SIG-M5 treated with dmso at 0.1 percent for 504 hours (cell line): ENCODE results near the gene MAB21L4.

Experiments used
- DNase-seq: peaks from one replicate; lab custom pipeline; 2025; ENCODE audit not compliant: unreplicated experiment; lab: John Stamatoyannopoulos, UW

The MAB21L4 gene

DNA sequence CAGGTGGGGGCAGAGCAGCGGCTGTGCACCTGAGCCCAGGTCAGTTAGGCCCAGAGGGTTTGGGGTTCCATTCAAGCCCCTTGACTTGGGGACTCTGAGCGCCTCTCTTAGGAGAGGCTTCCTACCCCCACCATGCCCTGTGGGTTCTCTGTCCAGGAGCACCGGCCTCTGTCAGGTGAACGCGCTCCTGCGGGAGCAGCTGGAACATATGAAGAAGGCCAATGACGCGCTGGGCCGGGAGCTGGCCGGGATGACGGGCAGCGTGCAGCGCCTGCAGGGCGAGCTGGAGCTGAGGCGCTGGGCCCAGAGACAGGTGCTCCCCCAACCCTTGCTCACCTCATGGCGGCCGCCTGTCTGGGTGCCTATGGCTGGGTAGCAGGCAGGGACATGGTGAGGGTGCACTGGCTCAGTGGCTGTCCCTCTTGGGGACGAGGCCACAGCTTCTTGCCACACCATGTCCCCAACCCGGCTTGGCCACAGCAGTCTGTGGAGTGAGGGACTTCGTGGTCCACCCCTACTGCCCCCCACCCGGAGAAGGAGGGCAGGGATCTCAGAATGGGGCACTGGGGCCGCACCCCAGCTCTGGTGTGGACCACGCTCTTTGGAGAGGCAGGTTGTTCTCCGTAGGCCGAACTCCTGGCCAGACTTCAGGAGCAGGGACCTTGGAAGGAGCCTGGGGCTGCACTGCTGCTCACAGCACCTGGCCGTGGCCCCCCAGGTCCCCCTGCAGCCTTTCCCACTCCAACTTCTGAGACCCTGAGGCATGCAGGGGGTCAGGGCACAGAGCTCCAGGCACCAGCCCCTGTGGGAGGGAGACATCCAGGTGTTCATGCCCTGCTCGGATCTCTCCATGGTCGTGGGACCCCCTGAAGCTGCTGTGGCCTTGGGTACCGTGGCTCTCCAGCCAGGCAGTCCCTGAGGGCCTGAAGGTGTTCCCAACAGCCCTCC, 29.9 kb upstream of the MAB21L4 start:
- no peak for DNase-seq

DNA sequence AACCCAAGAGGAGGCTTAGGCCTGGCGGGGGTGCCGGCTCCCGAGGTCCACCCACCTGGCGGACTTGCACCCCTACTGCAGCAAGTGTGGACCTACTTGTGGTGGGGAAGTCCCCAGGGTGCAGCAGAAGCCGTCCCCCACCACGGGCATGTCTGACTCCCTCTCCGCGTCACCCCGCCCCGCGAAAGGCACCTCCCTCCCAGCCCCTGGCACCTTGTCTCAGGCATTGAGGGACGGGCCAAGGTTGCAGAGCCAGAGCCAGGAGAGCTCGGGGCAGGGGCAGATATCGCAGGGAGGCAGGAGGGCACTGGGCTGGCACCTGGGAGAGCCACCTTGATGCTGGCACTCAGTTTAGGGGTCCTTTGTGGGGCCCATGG, 29.2 kb upstream of the MAB21L4 start:
- no peak for DNase-seq

DNA sequence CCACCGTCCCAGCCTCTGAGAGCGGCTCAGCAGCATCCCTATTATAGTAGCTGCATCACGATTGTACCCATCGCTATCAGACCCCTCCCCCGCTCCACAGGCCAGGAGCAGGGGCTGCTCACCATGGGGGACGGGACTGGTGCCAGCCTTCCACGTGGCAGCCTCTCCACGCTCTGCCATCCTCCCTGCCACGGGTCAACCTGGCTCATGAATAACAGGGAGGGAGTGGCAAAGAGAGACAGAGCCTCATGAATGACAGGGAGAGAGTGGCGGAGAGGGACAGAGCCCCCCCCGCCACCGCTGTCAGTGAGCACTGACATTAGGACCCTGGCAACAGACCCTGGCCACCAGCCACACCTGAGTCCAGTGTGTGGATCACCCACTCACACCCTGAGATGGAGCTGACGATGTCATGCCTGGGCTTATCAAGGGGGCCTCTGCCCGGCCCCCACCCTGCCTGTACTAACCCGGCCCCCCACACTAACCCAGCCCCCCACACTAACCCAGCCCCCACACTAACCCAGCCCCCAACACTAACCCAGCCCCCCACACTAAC, 27.1 kb upstream of the MAB21L4 start:
- no peak for DNase-seq

DNA sequence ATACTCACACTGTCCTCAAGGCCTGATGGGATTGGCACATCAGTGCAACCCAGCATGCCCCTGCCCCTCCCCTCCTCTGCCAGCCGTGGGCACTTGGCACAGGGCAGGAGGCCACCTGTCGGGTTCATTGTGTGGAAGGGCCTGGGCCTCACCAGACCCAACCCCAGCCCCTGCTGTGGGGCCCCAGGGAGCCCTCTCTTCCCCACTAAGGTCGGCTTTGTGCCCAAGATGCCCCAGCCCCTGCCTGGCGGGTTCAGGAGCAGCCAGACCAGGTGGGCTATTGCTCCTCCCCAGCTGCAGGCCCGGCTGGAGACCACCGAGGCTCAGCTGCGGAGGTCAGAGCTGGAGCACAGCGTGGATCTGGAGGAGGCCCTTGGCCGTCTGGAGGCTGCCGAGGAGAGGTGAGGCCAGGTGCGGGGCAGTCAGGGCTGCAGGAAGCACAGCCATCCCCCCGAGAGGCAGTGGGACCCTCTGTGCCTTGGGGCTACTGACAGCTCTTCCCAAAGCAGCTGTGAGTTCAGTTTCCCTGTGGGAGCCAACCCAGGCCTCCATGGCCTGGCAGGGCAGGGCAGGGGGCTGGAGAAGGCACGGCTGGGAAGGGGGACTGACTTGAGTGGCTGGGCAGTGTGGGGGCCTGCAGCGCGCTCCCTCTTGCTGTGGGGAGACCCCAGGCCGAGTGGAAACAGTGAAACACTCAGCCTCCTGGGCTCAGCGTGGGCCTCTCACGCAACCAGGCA, 26.5 kb upstream of the MAB21L4 start:
- no peak for DNase-seq

DNA sequence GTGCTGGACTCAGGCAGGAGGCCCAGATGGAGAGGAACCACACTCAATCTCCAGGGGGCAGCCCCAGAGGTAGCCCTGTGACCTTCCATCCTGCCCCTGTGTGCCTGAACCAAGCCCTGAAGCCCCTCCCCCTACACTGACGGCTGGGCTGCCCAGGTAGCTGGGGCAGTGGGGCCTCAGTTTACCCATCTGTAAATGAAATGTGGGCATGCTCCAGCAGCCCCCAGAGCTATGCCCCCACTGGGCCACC, 26.0 kb upstream of the MAB21L4 start:
- no peak for DNase-seq

DNA sequence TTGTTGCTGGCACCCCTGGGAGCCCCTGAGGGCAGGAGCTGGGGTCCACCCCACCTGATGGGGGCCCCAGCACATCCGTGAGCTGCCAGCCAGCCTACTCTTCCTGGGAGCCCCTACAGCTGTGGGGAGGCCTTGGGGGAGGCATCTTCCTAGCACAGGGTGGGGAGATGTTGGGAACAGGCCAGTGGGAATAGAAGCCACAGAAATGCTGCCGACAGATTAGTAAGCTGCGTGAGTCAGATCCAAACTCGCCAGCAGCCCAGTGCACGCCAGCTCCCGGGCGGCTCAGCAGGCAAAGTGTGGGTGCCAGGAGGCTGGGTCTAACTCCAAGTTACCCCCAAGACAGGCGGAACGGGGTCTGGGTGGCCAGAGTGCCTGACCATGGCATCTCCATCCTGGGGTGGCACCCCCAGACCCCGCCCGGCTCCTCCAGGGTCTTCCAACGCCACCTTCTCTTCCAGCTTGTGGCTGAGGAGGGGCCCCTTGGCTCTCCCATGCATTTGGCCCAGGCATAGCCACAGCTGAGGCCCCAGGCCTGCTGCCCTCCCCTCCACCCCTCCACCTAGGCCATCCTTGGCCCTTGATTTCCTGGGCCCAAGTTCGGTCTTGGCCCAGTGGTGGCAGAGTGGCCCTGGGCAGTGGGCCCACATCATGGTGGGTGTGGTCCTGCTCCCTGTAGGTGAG, 25.5 kb upstream of the MAB21L4 start:
- no peak for DNase-seq

DNA sequence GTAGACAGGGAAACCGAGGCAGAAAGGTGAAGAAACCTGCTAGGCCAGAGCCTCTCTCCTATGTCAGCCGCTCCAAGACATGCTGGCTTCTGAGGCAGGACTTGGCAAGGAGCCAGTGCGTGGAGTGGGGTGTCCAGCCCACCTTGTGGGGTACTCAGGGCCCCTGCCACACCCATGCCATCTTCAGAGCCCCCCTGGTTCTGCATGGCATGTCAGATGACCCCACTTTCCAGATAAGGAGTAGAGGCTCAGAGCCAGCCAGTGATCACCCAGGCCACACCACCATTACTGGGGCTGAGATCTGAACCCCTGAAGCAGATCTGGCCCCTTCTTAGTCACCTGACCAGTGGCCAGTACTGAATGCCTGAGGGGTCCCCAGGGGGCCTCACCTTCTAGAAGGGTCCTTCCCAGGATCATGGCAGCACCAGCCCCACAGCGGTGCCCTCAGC, 24.9 kb upstream of the MAB21L4 start:
- DNase-seq, result no peak

DNA sequence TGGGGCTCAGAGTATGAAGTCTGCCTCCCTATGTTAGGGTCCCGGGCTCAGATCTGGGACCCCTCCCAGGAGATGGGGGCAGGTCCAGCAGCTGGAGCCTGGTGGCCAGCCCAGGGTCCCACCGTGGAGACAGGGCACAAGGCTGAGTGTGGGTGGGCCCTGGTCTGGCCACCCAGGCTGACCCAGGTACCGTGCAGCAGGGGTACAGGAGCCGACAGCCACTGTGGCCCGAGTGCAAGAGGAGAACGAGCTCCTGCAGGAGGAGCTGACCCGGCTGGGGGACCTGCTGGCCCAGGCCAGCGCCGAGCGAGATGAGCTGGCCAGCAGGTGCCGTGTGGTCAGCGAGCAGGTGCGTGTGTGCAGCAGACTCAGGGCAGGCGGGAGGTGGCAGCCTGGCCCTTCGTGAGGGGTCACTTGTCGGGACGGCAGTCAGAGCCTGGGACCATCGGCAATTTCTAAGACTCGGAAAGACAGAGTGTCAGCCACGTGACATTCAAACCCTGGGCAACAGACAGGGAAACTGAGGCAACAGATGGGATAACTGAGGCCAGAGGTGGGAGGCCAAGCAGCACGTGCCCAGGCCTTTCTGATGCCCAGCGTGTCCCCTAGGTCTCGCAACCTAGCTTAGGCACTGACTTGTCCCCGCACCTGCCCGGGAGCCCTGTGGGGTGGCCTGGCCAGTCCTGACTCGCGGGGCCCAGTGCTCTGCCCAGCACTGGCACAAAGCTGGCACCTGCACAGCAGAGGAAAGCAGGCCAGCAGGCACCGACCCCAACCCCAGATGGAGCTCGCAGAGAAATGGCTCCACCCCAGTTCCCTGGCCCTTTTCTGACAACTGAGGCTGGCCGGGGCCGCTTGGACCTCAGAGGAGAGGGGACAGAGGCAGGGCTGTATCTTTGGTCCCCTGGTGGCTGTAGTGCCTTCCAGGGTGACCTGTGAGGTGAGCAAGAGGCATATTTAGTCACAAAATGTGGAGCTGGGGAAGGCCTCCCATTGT, 24.1 kb upstream of the MAB21L4 start:
- no peak for DNase-seq

DNA sequence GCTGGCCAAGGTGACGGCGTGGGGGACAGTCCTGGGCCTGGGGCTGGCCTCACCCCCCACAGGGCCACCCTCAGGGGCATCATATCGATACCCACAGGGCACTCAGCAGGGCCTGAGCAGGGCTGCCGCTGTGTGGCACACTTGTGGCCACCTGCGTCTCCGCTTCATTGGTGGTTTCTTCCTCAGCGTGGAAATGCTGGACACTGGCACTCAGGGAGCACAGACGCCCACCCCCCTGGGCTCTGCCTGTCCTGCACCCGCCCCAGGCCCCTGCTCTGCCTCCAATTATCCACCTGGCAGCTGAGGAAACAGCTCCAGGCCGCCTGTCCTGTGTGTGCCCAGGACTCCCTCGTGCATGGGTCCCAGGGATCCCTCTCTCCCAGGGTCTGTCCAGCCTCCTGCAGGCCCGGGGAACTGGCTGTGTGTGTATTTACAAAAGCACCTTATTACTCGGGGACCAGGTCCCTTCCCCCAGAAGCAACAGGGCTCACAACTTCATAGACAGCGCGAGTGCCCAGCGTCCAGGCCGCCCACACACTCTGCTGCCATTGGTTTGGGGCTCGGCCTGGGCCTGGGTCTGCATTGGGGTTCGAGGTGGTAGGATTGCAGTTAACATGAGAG, 23.3 kb upstream of the MAB21L4 start:
- DNase-seq, result no peak

DNA sequence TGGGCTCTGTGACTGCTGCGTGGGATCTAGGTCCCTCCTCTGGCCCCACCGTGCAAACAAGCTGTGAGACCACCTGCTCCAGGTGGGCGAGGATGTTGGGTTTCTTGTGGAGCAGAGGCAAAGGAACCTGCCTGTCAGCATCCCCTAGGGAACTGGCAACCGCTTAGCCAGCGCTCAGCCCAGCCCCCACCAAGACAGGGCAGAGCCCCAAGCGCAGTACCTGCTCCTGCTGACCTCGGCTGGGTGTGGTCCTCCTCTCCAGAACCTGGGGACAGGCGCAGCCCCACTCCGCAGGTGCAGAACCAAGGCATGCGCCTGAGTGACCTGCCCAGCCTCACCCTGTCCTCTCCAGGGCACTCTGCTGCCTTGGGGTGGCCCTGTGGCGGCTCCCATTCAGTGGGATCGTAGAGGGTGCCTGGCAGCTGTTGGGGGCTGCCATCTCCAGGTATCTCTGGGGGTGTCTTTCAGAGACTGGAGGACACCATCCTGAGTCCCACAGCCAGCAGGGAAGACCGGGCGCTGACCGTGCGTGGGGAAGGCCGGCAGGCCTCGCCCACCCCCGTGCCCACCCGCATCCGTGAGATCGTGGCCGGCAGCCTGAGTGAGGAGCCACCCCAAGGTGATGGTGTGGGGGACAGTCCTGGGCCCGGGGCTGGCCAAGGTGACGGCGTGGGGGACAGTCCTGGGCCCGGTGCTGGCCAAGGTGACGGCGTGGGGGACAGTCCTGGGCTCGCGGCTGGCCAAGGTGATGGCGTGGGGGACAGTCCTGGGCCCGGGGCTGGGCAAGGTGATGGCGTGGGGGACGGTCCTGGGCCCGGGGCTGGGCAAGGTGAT, 22.5 kb upstream of the MAB21L4 start:
- no peak for DNase-seq

DNA sequence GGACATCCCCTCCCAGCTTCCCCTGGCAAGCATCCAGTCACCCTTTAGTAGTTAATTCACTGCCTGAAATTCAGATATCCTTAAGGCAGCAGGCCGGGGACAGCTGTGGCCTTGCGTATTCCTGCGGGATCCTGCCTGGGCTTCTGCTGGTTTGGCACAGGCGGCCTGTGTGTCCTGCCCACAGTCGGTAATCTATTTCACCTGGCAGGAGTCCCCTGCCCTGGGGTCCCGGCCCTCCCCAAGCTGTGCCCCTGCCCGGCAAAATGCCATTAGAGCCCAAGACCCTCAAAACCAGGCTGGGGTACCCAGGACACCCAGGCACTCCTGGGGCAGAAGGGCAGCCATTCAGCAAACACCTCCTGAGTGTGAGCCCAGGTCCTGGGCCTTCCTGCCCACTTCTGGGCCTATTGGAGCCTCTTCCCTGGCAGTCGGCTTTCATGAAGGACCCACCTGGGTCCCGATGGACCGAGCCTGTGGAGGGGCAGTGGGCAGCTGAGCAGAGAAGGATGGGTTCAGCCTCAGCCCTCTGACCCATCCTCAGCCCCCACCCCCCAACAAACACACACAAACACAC, 21.8 kb upstream of the MAB21L4 start:
- DNase-seq, result no peak

DNA sequence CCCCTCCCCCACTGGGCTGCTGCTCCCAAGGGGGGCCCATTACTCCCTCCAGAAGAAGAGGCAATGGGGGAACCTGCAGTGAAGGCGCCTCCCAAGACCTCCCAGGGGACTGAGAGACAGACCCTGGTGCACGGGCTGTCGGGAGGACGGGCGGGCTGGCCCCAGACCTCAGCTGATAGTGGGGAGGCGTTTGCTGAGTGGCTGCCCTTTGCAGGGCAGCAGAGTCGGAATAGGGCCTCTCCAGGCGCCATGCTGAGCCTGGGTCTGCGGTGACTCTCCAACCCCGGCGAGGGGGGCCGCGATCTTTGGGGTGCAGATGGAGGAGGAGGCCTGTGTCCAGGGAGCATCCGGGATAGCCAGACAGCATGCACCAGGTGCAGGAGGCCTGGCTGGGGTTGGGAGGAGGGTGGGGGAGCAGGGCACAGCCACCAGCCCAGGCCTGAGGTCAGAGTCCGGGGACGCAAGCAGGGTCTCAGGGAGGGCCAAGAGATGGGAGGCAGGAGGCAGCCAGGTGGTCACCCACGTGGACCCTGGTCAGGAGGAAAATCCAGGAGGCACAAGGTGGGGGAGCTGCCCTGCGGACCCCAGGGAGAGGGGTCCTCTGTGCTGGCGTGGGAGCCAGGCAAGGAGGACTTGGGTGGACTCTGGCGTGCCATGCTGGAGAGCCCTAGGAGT, 21.2 kb upstream of the MAB21L4 start:
- no peak for DNase-seq

DNA sequence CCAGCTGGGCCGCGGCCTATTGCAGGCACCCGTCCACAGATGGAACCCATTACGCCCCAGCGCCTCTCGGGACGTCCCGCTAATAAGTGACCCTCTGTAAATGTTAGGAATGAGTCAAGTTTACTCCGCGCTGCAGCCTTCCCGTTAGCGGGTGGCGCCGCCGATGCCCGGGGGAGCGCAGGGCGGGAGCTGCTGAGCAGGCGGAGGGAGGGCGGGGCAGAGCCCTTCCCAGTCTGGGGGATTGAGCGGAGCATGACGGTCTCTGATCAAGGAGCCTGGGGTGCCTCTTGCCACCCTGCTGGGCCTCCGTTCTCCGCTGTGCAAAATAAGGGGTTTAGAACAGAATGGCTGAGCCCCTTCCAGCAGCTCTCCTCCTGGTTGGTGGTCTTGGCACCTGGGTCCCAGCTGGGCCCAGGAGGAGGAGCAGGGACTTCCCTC, 20.6 kb upstream of the MAB21L4 start:
- DNase-seq, result no peak

DNA sequence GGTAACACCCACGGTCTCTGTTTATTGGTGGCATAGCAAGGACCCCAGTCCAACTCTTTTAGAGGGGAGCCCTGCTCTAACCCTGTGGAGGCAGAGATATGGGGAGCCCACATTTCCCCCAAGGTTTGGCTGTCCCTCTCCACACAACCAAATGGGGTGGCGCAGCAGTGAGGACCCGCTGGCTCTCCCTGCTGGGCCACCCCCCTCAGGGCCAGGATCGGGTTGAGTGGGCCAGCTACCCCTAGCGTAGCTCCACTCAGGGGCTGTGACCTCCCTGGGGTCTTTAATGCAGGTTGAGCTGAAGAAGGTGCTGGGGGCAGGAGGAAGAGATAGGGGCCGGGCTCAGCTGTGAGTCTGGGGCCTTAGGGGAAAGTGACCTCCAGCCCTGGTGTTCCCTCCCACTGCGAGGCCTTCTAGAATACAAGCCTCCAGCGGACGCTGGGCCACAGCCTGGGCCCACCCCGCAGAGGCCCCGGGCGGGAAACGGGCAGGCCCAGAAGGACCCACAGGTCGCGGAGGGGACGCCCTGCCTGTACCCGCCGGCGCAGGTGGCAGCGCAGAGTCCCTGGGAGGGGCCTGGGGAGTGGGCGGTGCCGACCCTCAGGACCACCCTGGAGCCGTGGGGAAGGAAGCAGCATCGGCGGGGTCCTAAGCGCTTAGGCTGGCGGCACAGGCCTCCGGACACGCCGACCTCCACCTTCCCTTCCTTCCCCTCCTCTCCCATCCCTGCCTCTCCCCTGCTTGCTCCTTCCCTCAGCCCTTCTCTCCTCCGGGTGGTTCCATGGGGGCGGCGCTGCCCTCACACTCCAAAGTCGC, 19.8 kb upstream of the MAB21L4 start:
- no peak for DNase-seq

DNA sequence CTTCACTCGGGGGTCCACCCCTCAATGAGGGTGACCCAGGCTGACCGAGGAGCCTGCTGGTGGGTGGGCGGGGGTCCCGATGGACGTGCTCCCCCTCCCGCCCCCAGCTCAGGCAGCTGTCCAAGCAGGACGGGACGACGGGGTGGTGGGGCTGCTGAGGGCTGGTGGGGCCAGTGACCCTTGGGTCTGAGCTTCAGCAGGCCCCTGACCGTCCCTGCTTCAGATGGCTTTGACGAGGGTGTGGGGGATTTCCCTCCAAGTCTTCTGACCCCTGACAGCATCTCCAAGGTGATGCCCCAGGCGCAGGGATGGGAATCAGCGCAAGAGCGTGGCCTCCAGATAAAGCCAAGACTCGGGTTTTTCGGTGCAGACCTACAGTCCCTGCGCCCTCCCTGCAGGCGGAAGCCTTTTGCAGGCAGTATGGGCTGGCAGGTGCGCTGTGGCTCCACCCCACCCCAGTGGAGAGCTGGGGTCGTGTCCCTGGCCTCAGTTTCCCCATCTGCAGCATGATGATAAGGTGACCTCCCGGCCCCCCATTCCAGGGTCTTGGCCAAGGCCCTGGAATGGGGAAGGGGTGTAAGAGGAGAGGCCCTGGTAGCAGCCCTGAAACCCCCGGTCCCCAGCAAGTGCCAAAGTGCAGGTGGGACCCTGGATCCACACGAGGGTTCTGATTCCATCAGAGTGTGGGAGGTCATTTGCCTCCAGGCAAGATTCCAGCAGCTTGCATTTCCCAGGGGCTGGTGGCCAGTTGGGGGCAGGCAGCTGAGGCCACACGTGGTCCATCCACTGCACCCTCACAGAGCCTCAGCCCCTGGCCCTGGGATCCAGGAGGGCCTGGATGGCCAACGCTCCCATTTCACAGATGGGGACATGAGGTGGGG, 18.9 kb upstream of the MAB21L4 start:
- no peak for DNase-seq
